OCI-LY1 (cell line): Measurements from ENCODE around the gene ADCY2.

Experiments
- EZH2 ChIP-seq: fragments of 200-600 bp; sonication (generic), shearing (Covaris generic); IDR thresholded peaks from 2 replicates; pipeline ENCODE4 v1.8.0; 2017; ENCODE audit warnings: borderline replicate concordance, mixed run types, mild to moderate bottlenecking, antibody characterized with exemption, low read length, moderate library complexity, mixed read lengths
- TF ChIP-seq, protein P1 (sequence below): fragments of 200-600 bp; sonication (generic), shearing (Covaris generic); IDR thresholded peaks from 2 replicates; pipeline ENCODE4 v1.5.1; 2017; ENCODE audit warnings: mild to moderate bottlenecking, antibody characterized with exemption, low read length, moderate library complexity, mixed read lengths

DNA sequence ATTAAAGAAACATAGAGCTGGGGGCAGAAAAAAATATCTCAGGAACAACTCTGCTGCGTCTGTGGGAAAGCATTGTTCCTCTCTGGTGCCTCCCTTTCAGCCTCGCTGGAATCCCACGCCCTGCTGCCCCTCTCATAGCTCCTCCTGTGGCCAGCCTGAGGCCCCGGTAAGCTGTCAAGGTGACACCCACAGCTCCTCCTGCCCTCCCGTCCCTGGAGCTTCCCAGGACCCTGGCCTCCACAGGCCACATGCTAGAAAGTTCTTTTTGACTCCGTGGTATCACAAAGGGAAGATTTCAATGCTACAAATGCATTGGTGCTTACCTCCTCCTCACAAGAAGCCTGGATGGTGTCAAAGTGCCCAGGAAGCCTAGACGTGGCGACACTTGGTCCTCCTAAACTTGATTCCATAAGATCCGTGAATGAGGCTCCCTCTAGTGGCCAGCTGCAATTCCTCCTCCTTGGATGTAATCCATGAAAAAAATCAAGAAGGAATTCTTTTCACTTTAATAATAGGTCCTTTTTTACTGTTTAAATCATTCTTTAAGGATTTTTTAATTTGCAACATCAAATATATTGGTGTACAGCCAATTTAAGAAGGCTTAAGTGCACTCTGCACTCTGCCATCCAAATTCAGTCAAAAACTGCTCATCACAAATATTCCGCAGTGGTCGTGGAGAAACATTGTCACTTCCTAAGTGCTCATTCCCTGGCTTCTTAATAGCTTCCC is 350.1 kb downstream of the ADCY2 start:
- TF ChIP-seq EZH2 = no peak
- TF ChIP-seq, protein P1, sequence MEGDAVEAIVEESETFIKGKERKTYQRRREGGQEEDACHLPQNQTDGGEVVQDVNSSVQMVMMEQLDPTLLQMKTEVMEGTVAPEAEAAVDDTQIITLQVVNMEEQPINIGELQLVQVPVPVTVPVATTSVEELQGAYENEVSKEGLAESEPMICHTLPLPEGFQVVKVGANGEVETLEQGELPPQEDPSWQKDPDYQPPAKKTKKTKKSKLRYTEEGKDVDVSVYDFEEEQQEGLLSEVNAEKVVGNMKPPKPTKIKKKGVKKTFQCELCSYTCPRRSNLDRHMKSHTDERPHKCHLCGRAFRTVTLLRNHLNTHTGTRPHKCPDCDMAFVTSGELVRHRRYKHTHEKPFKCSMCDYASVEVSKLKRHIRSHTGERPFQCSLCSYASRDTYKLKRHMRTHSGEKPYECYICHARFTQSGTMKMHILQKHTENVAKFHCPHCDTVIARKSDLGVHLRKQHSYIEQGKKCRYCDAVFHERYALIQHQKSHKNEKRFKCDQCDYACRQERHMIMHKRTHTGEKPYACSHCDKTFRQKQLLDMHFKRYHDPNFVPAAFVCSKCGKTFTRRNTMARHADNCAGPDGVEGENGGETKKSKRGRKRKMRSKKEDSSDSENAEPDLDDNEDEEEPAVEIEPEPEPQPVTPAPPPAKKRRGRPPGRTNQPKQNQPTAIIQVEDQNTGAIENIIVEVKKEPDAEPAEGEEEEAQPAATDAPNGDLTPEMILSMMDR = peak; percentile 83
